ENCODE measurements around the gene OR8G1.

DNA sequence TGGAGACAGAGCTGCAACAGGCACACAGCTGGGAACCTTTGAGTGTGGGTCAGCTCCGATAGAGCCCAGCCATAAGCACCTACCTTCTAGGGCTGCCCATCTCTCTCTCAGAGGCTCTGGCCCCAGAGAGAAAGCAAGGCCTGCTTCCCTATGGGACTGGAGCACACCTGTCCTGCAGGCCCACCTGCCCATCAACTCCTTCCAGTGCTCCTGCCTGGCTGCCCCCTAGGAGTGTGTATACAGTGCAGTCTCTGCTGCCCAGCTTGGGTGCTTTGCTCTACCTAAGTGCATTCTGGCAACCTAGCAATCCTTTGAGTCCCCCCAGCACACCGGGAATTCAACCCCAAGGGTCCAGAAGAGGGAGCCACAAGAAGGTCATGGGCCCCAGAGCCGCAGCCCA, 36.3 kb downstream of the OR8G1 start:
- no peak for TF ChIP-seq POLR2AphosphoS5 (IDR thresholded peaks at IDR 0.05; ENCODE audit: borderline replicate concordance, low read depth, low read length)
- no peak for TF ChIP-seq EZH2 (IDR thresholded peaks at IDR 0.05)
- TF ChIP-seq FOXP2 (optimal IDR thresholded peaks at IDR 0.05; ENCODE audit: control extremely low read depth, extremely low read length, insufficient read depth) = no peak
